NCI-H1417 treated with DMSO at 0.1 percent for 48 hours (cell line): ENCODE results near the gene FILIP1.

Experiments
- DNase-seq: peaks from one replicate; lab custom pipeline; 2025; lab: John Stamatoyannopoulos, UW

FILIP1 gene

GRCh38 chr6:75296811-75297779 is 196.5 kb downstream of the FILIP1 start:
- DNase-seq = peak; percentile 47

DNA sequence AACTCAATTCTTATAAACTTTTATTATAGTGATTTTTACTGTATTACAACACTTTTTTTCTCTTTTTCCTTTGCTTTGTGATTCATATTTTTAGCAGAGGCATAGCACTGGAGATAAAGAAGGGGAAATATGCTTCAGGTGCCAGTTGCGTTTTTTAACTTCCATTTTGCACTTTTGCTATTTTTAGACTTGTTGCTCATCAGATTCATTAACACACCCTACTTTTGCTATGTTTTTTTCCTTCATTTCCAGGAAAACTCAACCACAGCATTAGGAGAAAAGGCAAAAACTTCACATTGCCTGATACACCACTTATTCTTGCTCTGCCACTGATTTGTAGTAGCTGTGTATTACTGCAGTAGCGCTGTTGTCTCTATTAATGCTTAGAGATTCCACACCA is 201.0 kb downstream of the FILIP1 start:
- no peak for DNase-seq

DNA sequence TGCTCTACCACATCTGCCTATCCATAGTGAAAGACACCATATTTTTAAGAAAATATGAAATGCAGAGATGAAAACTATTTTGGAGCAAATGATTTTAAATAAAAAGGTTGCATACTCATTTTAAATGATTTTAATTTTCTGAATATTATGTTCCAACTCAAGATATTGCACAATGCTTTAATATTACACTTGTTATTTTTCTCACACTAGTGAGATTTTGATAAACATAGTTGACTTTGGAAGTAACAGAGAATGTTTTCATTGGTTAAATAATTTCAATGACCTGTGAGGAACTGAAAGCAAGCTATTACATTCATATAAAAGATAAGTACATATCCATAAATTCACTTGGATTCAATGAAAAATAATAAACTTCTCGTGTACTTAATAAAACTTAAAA is 201.9 kb downstream of the FILIP1 start:
- DNase-seq = no peak

- no peak for DNase-seq
Measured at GRCh38 chr6:75291331-75291730, 202.3 kb downstream of the FILIP1 start.

DNA sequence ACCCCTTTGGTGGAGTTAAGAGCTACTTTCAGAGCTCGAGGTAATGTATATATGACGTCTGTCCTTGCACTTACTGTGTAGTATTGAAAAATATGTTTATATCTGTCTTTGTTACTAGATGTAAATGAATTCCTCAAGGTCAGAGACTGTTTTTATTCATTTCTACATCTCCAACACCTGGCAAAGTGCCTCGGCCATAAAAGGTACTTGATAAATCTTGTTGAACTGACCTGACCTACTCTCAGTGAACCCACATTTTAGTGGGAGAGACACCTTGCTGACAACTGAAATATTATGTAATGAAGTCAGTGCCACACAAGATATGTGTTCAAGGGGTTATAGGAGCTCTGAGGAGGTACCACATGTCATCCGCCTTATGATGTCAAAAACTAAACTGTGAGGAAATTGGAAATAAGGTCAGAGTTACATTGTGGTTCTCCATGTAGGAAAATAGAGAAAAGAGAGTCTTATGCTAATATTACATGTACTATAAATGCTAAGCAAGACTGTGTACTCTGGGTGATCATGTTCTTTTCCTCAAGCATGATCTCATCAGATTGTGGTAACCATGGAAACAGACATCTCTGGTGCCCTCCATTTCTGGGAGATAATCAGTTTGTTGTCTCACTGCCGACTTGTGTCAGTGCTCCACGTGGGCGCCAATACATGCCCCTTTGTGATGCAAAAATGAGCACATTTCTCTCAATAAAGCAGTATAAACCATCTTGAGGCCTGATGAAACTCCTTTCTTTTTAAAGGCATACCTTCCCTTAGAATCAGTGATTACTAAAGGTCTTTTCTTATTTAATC is 203.3 kb downstream of the FILIP1 start:
- no peak for DNase-seq

GRCh38 chr6:75288023-75288422 is 205.6 kb downstream of the FILIP1 start:
- DNase-seq = no peak

DNA sequence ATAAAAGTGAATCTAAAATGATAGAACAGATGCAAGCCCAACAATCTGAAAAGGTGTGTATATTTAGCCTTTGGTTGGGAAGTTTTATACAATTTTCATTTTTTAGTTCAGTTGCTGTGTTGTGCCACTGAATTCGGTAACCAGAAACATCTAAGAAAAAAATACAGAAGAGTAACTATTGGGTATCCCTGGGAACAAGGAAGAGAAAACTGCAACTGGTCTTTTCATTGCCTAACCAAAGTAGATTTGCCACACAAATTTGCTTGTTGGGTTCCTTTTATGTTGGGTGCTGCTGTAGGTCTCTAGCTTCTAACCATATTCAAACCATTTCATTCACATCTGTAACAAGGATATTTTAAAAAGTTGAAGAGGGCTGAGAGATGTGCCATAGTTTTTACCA is 206.2 kb downstream of the FILIP1 start:
- DNase-seq = no peak

DNA sequence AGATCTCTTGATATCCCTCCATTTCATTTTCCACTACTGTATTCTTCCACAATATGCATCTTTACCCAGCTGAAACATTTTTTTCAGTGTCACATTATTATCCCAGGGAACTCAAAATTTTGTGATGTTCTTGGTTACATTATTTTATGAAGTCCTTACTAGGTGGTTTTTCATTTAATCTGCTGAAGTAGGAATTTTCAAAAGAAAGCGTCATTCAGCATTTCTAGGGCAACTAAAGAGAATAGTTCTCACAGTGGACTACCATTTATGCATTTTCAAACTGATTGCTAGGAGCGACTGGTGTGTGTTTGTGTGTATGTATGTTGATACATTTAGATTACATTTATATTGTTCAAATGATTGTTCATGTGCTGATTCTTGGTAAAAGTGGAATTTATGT is 206.6 kb downstream of the FILIP1 start:
- DNase-seq = no peak

- DNase-seq = no peak
Measured at GRCh38 chr6:75285283-75285639, 208.3 kb downstream of the FILIP1 start.

DNA sequence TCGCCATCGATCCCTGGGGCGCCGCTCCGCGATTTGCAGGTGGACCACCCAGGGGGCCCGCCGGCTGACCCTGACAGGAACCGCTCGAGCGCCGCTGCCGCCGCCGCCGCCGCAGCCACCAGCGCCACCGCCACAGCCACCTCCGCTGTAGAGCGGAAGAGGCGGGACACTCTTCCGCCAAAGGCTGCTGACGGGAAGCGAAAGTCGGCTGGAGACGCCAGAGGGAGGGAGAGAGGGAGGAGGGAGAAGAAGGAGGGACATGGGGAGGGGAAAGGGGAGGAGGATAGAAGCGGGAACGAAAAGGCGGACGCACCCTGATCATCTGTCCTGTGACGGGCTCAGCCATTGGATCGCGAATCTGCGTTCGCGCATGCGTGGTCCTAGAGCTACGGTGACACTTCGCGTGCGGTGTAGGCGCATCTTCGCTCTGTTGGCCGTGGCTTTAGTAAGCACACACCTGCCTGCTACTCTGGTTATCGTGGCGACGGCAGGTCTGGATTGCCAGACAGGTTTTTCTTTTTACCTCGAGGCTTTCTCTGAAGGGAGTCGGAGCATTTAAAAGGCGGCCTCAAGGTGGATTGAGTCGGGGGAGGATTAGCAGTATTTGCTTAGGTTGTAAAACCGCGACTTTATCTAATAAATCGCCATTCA is 208.8 kb downstream of the FILIP1 start, which contains the start of gene TMEM30A:
TMEM30A (minus strand) TSS at position 161 of the 651 bp plus-strand sequence; CDS start at position 7, 154 bp downstream.
- DNase-seq = peak; percentile 94

DNA sequence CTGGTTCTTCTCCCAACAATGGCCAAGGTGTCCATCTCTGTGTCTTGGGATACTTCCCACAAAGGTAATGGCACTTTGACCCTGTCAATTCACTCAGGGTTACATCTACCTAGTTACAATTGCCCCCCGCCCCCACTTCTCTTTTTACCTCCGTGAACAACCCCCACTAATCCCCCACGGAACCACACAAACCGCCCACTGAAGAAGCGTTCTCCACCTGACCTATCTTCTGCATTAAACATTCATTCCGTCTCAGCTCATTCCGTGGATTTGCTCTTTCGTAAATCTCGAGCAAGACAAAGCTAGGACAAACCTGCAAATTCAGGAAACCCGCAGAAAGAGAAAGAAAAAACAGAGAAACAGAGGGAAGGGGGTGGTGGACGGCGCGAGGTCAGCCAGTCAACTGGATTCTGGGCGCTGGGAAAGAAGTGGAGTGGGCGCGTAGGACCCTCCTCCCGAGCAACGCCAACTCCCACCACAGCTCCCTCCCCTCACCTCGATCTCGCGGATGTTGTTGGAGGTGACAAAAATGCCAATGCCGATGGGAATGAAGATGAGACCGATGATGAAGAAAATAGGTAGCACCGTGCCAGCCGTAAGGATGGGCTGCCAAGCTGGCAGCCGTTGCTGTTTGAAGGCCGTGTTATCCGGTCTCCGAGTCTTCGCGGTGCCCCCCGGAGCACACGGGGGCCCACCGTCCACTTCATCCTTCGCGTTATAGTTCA is 209.5 kb downstream of the FILIP1 start:
- DNase-seq = no peak

DNA sequence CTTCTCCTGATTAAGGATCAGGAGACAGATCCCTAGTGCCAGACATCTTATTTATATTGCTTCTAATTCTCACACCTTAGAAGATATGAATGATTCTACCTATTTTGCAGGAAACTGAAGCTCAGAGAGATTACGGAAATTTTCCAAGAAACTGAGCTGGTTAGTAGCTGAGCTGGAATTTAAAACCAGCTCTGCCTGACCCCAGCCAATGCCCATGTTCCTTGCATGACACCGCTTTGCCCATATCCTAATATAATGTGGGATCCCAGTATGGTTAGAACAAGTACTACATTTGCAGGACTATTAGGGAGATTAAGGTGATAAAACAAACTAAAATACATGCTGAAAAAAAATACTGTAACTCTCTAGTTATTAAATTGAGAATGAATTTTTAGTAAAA is 210.9 kb downstream of the FILIP1 start:
- no peak for DNase-seq

DNA sequence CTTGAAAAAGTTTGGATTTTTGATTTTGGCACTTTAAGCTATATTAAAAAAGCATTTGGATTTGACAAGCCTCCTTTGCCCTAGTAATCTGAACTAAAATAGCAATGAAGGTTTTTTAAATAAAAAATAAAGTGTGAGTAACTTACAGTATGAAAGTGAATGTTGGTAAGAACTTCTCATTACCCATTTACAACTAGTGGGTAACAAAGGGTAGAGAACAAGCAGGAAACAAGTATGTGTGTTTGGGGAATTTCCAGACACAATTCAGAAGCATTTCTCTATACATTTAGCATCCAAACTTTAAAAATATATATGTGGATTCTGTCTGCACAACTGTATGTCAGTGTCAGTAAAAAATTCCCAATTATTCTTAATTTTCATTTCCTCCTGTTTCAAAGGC is 211.9 kb downstream of the FILIP1 start:
- no peak for DNase-seq

DNA sequence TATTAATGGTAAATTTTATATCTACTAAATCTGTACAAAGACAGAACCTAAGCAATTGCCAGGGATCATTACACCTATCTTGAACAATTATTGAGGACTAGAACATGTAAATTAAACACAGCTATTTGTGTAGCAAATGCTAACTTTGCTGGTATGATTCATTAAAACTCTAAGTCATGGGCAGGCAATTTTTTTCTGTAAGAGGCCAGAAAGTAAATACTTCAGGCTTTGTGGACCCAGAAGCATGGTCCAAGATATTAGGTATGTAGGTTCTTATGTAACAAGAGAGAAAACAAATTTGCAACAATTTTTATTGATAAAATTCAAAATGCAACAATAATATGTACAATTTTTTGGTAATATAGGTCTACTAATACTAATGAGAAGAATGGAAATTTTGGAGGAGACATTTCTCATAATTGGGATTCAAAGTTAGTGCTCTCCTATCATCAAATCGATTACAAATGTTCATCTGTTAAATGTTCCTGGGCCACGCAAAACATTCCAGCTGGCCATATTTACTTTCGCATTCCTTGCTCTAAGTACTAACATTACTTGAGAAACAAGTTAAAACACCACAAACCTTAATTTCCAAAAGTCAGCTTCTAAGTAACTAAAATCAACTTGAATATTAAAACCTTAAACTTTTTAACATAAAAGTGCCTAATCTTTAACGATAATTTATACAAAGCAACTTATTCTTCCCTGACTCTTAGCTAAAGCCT is 213.3 kb downstream of the FILIP1 start:
- no peak for DNase-seq

- DNase-seq = no peak
Measured at GRCh38 chr6:75279418-75279817, 214.2 kb downstream of the FILIP1 start.

DNA sequence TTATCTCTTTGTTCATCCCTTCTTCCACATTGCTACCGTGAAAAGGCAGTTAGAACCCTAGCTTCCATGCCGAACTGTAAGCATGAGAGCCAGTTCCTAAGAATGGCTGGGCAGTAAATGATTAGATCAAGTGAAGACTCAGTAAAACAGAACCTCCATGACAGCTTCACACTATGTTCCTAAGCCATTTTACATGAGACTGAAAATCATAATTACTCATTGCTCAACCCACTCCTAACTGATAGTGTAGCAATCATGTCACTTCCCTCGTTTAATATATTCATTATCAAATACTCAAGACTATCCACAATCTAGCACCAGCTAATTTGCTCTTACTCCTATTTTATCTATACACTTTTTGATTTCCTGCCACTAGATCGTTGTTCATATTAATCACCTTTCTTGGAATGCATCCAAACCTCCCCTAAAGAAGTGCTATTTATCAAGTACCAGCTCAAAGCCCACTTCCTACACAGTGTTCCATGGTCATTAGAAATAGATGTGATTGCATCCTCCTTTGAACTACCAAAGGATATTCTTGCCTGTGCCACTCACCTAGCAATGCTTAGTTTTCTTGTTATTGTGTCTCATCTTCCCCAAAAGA is 215.0 kb downstream of the FILIP1 start:
- DNase-seq = no peak

DNA sequence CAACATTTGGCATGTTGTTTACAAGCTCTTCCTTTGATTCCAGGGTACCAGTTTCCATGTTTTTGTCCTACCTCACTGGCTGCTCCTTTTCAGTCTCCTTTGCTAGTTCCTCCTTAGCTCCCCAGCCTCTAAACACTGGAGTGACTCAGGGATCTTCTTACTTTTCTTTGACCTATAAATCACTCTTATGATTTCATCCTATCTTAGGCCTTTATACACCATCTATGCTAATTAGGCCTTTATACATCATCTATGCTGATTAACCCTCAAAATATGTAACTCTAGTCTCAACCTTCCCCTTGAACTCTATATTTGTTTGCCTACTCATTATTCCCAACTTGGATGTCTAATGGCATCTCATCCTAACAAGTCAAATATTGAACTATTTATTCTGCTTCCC is 218.5 kb downstream of the FILIP1 start:
- no peak for DNase-seq

- no peak for DNase-seq
Measured at GRCh38 chr6:75273009-75273408, 220.6 kb downstream of the FILIP1 start.

GRCh38 chr6:75272145-75272840 is 221.3 kb downstream of the FILIP1 start:
- DNase-seq = no peak

- no peak for DNase-seq
Measured at GRCh38 chr6:75268988-75269354, 224.6 kb downstream of the FILIP1 start.
